ENCODE measurements around the gene NECTIN2.

NECTIN2 gene

GRCh38 chr19:44893332-44894051 is 47.4 kb downstream of the NECTIN2 start:
- TF ChIP-seq, protein P1, sequence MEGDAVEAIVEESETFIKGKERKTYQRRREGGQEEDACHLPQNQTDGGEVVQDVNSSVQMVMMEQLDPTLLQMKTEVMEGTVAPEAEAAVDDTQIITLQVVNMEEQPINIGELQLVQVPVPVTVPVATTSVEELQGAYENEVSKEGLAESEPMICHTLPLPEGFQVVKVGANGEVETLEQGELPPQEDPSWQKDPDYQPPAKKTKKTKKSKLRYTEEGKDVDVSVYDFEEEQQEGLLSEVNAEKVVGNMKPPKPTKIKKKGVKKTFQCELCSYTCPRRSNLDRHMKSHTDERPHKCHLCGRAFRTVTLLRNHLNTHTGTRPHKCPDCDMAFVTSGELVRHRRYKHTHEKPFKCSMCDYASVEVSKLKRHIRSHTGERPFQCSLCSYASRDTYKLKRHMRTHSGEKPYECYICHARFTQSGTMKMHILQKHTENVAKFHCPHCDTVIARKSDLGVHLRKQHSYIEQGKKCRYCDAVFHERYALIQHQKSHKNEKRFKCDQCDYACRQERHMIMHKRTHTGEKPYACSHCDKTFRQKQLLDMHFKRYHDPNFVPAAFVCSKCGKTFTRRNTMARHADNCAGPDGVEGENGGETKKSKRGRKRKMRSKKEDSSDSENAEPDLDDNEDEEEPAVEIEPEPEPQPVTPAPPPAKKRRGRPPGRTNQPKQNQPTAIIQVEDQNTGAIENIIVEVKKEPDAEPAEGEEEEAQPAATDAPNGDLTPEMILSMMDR (conservative IDR thresholded peaks at IDR 0.05; ENCODE audit: control insufficient read depth, insufficient read depth, low read depth, low read length): no peak
- no peak overlapping the region for H3K4me3 ChIP-seq (ENCODE audit: control insufficient read depth, low read depth, low read length)
- no peak for DNase-seq (ENCODE audit: low read depth)

GRCh38 chr19:44894052-44894400 is 47.9 kb downstream of the NECTIN2 start:
- TF ChIP-seq, protein P1 (conservative IDR thresholded peaks at IDR 0.05; ENCODE audit: control insufficient read depth, insufficient read depth, low read depth, low read length): no peak
- DNase-seq (ENCODE audit: low read depth): no peak
- no peak overlapping the region for H3K4me3 ChIP-seq (ENCODE audit: control insufficient read depth, low read depth, low read length)

DNA sequence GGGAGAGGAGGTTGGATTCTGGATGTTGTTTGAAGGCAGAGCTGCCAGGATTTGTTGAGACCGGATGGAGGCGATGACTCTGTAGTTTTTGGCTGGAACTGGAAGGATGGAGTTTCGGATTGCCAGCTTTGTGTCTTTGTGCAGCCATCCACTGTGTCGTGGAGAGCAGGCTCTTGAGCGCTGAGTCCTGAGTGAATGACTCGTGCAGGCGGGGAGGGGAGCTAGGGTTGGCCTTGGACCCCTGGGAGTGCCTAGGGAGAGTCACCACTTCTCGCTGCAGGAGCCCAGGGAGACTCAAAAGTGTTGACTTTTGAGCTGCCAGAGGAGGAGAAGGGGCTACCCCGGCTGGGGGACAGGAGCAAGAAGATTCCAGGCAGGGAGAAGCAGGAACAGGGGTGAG is 48.8 kb downstream of the NECTIN2 start:
- no peak overlapping the region for H3K4me3 ChIP-seq (ENCODE audit: control insufficient read depth, low read depth, low read length)
- TF ChIP-seq, protein P1 (conservative IDR thresholded peaks at IDR 0.05; ENCODE audit: control insufficient read depth, insufficient read depth, low read depth, low read length): no peak
- DNase-seq (ENCODE audit: low read depth): no peak

DNA sequence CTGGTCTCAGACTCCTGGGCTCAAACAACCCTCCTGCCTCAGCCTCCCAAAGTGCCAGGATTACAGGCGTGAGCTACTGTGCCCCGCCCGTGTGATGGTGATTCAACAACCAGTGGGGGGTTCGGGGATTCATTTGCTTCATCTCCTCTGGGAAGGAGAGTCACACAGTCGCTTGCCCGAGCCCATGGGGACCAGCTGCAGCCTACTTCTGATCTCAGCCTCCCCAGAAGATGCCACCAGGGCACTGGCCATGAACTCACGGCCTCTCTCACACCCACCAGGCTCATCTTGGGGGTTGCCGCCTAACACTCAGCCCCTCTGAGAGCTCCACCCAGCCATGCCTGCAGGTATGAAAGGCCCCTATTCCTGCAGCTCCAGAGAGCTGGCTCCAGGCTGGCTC is 51.7 kb downstream of the NECTIN2 start:
- no peak for DNase-seq (ENCODE audit: low read depth)
- no peak overlapping the region for H3K4me3 ChIP-seq (ENCODE audit: control insufficient read depth, low read depth, low read length)
- TF ChIP-seq, protein P1 (conservative IDR thresholded peaks at IDR 0.05; ENCODE audit: control insufficient read depth, insufficient read depth, low read depth, low read length): no peak

DNA sequence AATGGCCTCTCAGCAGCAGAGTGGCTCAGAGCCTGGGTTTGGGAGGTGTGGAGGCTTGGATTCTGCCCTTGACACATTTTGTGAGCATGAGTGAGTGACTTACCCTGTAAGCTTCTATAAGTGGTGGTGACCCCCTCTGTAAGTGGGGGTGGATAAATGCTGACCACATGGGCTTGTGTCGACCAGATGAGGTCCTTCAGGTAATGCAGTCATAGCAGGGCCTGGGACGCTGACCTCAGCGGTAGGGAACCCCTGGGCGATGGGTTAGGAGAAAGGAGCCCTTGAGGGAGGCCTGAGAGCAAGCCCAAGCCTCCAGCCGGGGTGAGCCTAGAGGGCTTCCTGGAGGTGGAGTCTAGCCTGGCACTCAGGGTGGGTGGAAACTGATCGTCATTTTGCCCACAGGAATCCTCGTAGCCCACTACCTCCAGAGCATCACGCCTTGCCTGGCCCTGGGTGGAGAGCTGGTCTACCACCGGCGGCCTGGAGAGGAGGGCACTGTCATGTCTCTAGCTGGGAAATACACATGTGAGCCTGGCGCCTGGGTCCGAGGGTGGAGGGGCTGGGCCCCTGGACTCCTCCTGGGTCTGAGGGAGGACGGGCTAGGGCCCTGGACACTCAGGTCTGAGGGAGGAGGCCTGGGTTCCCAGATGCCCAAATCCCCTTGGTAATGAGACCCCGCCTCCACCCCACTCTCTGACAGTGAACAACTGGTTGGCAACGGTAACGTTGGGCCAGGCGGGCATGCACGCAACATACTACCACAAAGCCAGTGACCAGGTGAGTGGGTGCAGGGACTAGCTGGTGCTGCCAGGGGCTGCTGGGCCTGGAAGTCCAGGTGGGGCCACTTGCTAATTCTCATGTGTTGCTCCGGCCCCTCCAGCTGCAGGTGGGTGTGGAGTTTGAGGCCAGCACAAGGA is 54.5 kb downstream of the NECTIN2 start:
- TF ChIP-seq, protein P1 (conservative IDR thresholded peaks at IDR 0.05; ENCODE audit: control insufficient read depth, insufficient read depth, low read depth, low read length): no peak
- DNase-seq (ENCODE audit: low read depth): no peak
- no peak overlapping the region for H3K4me3 ChIP-seq (ENCODE audit: control insufficient read depth, low read depth, low read length)

- no peak for DNase-seq (ENCODE audit: low read depth)
- H3K4me3 ChIP-seq (ENCODE audit: control insufficient read depth, low read depth, low read length): no peak overlapping the region
- TF ChIP-seq, protein P1 (conservative IDR thresholded peaks at IDR 0.05; ENCODE audit: control insufficient read depth, insufficient read depth, low read depth, low read length): no peak
Observed at GRCh38 chr19:44903216-44903601, 57.1 kb downstream of the NECTIN2 start.
